ENCODE results near the gene TMEM26. TPM values are rescaled to one million over a fixed set of nuclear protein-coding genes. Genes with fewer than 3 reads are reported as not detected.

TMEM26 gene
- polyA plus RNA-seq, 1 donor from 2014 or later, result not detected

Other genes with a start within 250 kb of the TMEM26 start
- gene CABCOCO1, start 209.5 kb upstream of the TMEM26 start, polyA plus RNA-seq, result not detected

Measured in IgD-negative memory B cell (primary cell).